Activated CD4-positive, alpha-beta T cell treated with anti-CD3 and anti-CD28 coated beads, Interleukin-2, amount 50 U/mL, for 24 hours (primary cell): ENCODE data around the gene EIPR1.
"Not testable (repeated sequence)": the region's sequence is repeated elsewhere in the genome, so short reads cannot be mapped to it uniquely, and the experiment has no call there.

ENCODE experiments used
- DNase-seq, 2 donors: peaks; one replicate each; pipeline ENCODE4 v3.0.0-alpha.2; 2020; ENCODE audit warnings: low read depth in 1 of 2, low spot score in 1 of 2

The EIPR1 gene

DNA sequence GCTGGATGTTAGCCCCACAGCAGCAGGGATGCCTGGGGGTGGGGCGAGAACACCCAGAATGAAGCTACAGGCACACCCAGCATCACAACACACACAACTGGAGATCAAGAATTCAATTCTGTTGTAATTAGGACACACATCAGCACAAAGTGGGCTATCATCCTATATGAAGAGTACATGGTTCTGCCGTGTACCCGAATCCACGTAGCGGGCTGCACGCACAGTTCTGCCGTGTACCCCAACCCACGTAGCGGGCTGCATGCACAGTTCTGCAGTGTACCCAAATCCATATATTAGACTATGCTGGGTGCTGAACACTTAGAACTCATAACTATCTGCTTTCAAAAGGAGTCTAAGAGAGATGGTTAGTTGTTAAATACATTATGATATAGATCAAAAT, 86.5 kb downstream of the EIPR1 start:
- no peak for DNase-seq

DNA sequence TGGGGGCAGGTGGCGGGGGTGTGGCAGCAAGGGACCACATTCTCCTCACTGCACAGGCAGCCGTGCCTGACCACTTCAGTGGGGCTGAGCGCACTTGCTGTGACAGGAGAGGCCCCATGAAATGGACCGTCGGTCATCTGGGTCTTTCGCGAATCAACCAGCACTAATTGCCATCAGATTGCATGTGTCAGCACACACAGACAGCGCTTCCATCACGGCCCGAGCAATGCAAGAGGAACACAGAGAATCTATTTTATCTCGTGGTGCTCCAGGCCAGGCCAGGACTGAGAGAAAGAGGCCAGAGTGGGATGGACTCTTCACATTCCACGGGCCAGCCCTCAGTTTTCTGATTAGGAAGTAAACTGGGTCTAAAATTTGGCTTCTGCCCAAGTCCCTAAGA, 87.0 kb downstream of the EIPR1 start:
- no peak for DNase-seq

DNA sequence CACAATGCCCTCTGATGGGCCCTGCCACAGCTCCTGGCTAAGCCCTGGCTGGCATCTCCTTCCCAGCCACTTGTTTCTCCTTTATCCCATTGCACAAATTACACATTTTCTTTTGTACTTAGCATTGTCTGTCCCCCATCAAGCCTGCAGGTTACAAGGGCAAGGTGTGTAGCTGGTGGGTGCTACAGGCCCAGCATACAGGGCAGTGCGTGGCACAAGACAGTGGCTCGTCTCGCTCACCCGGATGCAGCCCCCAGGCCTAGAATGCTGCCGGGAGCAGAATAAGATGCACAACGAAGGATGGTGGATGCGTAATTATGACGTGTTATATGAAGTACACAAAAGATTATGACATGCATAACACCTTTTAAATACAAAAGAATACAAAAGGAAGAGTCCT, 87.6 kb downstream of the EIPR1 start:
- DNase-seq, result no peak

DNA sequence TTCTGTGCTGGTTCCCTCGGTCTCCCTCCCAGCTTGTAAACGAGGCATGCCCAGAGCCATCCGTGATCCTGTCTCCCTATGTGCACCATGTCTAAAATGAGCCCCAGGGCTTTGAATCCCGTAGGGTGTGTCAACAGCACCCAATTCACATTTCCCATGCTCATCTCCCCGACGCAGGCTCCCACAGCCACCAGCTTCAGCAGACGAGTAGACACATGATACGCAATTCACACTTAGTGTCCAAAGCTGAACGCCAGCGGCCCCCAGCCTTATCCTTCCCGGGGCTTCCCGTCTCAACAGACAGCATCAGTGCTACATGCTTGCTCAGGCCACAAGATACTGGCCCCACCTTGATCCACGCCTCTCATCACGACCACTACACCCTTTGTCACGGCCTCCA, 88.1 kb downstream of the EIPR1 start:
- DNase-seq, result no peak

- no peak for DNase-seq
These were observed 88.5 kb downstream of the EIPR1 start for GRCh38 chr2:3289171-3289515.

- DNase-seq, result no peak
These were observed 89.0 kb downstream of the EIPR1 start for GRCh38 chr2:3288470-3289170.

DNA sequence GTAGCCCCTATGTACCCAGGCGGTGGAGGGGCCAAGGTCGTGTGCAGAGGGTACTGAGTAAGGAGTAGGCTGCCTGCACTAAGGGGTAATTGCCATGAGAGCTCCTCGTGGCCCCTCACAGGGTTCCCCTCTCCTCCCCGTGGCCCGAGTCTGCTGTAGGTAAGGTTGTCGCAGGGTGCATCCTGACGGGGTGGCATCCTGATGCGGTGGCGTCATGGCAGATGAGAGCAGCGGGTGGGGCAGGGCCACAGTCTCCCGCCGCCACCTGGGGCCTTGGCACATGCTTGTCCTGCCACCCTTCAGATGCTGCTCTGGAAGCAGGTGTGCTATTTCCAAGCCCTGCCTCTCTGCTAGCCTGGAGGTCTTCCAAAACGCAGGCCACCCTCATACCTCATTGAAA, 89.7 kb downstream of the EIPR1 start:
- DNase-seq, result no peak

DNA sequence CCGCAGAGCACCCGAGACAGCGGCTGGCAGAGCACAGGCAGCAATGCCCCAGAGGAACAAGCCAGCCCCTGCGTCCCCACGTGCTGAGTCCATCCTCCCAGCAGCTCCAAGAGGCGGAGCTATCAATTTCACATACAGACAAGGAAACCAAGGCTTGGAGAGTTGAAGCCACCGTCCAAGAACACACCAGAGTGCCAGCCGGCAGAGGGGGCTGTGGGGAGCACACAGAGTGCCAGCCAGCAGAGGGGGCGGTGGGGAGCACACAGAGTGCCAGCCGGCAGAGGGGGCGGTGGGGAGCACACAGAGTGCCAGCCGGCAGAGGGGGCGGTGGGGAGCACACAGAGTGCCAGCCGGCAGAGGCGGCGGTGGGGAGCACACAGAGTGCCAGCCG, 91.0 kb downstream of the EIPR1 start:
- DNase-seq, result not testable (repeated sequence)

DNA sequence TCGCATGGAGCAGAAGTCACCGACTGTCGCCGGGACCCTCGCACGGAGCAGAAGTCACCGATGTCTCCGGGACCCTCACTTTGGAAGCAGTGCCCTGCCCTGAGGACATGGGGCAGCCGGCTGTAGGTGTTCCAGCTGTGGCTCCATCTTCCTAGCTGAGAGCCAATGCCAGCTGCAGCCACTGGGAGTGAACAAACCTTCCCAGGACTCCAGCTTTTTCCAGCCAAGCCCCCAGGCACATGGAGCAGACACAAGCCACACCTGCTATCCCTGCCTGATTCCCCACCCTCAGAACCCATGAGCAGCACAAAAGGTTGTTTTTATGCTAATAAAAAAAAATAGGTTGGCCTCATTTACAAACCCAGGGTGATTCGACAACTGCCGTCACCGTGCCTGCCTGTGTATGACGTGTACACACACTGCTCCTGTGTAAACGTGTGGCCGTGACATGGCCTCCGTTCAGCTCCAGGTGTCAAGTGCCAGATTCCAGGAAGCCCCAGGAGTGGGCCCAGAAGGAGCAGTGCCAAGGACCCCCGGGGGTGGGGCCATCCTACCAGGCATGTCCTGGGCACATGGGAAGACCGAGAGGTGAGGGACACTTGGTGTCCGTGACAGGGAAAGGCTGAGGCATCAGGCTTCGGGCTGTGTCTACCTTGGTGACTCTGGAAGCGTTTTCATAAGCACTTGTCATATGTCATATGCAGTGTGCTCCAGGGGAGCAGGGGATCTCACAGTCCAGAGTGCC, 91.5 kb downstream of the EIPR1 start:
- no peak for DNase-seq

GRCh38 chr2:3284657-3285630, 92.7 kb downstream of the EIPR1 start:
- no peak for DNase-seq

GRCh38 chr2:3283876-3284656, 93.6 kb downstream of the EIPR1 start:
- not testable (repeated sequence) for DNase-seq

GRCh38 chr2:3283206-3283605, 94.4 kb downstream of the EIPR1 start:
- no peak for DNase-seq

DNA sequence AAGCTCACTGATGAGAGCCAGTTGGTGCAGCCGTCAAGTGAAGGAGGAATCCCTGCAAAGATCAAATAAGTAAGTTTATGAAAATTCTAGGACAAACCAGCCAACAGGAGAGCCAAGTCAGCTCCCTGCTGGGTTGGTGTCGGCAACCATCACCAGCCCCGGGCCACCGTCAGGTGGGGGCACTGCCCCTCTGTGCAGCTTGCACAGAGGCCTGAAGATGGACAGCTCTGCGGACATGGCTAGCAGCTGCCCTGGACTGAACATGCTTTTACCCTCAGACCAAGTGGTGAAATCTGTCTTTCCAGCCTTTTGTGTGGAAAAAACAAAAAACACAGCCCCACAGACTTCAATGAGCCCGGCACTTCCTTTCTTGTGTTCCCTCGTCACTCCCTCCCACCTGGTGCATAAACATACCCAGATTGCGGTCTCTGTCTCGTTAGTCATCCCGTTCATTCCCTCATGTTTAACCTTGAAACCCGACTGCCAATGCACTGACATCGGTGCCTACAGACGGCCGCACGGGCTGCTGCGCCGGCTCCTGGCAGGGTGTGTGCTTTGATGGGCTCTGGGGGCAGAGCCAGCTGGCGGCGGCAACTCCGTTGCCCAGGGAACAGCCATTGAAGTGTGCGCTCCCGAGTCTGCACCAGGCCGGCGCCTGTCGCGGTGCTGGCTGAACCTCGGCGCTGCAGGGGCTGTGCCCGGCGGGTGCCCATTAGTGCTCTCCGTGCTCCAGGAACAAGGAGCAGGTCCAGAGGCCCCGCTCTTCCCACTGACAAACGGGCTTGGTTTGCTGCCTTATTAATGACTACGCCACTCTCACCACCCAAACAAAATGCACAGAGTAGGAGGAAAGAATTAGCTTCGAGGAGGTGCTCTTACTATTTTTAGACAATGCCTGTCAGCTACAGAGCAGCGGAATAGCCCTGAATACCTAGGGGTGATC, 95.3 kb downstream of the EIPR1 start:
- no peak for DNase-seq

- DNase-seq, result no peak
These were observed 96.7 kb downstream of the EIPR1 start for GRCh38 chr2:3280683-3281520.

- DNase-seq, result no peak
These were observed 97.4 kb downstream of the EIPR1 start for GRCh38 chr2:3280197-3280596.

GRCh38 chr2:3279236-3279960, 98.2 kb downstream of the EIPR1 start:
- DNase-seq, result no peak

GRCh38 chr2:3278521-3279218, 98.9 kb downstream of the EIPR1 start:
- no peak for DNase-seq
